Vagina (tissue), 2 donors: ENCODE results near the gene ZFPL1.
"Not testable (repeated sequence)": the region's sequence is repeated elsewhere in the genome, so short reads cannot be mapped to it uniquely, and the experiment has no call there.

Experiments used
- CTCF ChIP-seq, 3 experiments: fragments of 450-650 bp in 2 of 3; fragments of 200-600 bp in 1 of 3; sonication (generic) in 1 of 3; IDR thresholded peaks; one replicate each; pipeline ENCODE4 v1.5.1; 2017 to 2019; ENCODE audit warnings: antibody characterized with exemption in 3 of 3, mild to moderate bottlenecking in 2 of 3, moderate library complexity in 2 of 3
- POLR2A ChIP-seq, 2 donors: fragments of 450-650 bp; IDR thresholded peaks; one replicate each; pipeline ENCODE4 v1.6.1; 2017; ENCODE audit warnings: antibody characterized with exemption in 2 of 2, mild to moderate bottlenecking in 2 of 2, moderate library complexity in 2 of 2
- POLR2AphosphoS5 ChIP-seq, 2 donors: sonication (generic); formaldehyde crosslinking; IDR thresholded peaks; one replicate each; pipeline ENCODE4 v1.9.0; 2017; ENCODE audit warnings: antibody characterized with exemption in 2 of 2, mild to moderate bottlenecking in 2 of 2, low read depth in 1 of 2; ENCODE audit not compliant: insufficient read depth in 1 of 2

- TF ChIP-seq CTCF (IDR thresholded peaks at IDR 0.05); POLR2AphosphoS5 (IDR thresholded peaks at IDR 0.05; ENCODE audit: insufficient read depth in 1 of 2, low read depth in 1 of 2); POLR2A (IDR thresholded peaks at IDR 0.05): not testable (repeated sequence)
Measured at GRCh38 chr11:65118891-65119669, 35.1 kb downstream of the ZFPL1 start.
